ENCODE measurements around the gene ZNF263. TPM values are rescaled to one million over a fixed set of nuclear protein-coding genes. Genes with fewer than 3 reads are reported as not detected.

The ZNF263 gene
- total and polyA plus RNA-seq, 9 of the 15 experiments (the other 6 are each of a cell fraction or from before 2014, with no cell fraction given), result 4.6 to 48.3 (median 31.8) TPM

DNA sequence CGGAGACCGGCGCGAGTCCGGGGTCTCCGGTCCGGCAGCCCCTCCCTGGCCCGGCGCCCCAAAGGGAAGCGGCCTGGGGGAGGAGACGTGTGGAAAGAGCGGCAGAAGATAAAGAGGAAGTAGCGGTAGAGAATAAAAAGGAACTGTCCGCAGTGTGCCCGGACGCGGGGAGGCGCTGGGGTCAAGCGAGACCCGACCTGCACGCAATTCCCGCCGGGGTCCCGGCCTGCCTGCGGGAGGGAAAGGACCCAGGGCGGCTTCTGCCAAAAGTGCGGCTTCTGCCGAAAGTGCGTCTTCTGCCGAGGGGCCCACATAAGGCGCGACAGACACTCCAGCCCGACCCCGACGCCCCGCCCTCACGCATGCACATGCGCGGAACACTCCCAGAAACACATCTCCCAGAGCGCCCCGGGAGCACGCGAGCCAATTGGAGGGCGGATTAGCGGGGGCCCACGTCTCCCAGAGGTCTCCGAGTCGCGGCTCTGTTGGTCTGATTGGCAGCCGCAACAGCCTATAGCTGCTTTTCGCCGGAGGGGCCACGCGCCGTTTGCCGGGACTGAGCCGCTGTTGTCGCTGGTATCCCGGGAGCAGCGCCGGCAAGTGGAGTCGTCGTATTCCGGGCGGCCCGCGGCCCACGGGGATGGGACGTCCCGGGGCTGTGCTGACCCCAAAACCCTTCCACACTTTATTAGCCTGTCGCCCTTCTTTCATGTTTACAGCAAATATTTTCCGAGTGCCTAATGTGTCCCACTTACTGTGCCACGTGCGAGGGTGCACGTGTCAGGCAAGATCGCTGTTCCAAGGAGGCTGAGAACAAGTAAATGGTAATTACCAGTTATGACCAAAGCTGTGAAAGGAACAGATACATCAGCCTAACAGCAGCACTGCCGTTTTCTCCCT lies 18.9 kb upstream of the ZNF263 start (continued):
- TF ChIP-seq MED1 (CRISPR knock-in tag; IDR thresholded peaks at IDR 0.05; ENCODE audit: borderline replicate concordance) (no peak), CBX3 (IDR thresholded peaks at IDR 0.05; ENCODE audit: borderline replicate concordance in 1 of 2, low read length in 2 of 2) (peak in 1 of 2 experiments; percentile 90; a peak in 2 of 3 replicates), HEY1 (CRISPR knock-in tag; IDR thresholded peaks at IDR 0.05; ENCODE audit: borderline replicate concordance) (no peak), ZNF780A (CRISPR knock-in tag; IDR thresholded peaks at IDR 0.05) (no peak), MTF1 (CRISPR knock-in tag; IDR thresholded peaks at IDR 0.05; ENCODE audit: borderline replicate concordance) (no peak), DACH1 (IDR thresholded peaks at IDR 0.05; ENCODE audit: partially characterized antibody) (no peak), PATZ1 (CRISPR knock-in tag; IDR thresholded peaks at IDR 0.05; ENCODE audit: borderline replicate concordance) (no peak), JUNB (CRISPR knock-in tag; conservative IDR thresholded peaks at IDR 0.05) (no peak), FIP1L1 (IDR thresholded peaks at IDR 0.05; ENCODE audit: low read depth, low read length, poor library complexity, severe bottlenecking) (peak; percentile 81), GTF3C2 (IDR thresholded peaks at IDR 0.05; ENCODE audit: borderline replicate concordance, extremely low read depth, insufficient read length) (no peak), ZNF41 (CRISPR knock-in tag; conservative IDR thresholded peaks at IDR 0.05) (no peak), SAFB2 (IDR thresholded peaks at IDR 0.05; ENCODE audit: borderline replicate concordance, low read depth, low read length, severe bottlenecking) (no peak), YBX1 (IDR thresholded peaks at IDR 0.05) (no peak), CHD1 (IDR thresholded peaks at IDR 0.05; ENCODE audit: low read length) (peak; percentile 60), ZNF431 (CRISPR knock-in tag; IDR thresholded peaks at IDR 0.05) (peak; percentile 88), ZKSCAN1 (IDR thresholded peaks at IDR 0.05; ENCODE audit: low read depth, low read length) (no peak)
- TF ChIP-seq, protein P1, sequence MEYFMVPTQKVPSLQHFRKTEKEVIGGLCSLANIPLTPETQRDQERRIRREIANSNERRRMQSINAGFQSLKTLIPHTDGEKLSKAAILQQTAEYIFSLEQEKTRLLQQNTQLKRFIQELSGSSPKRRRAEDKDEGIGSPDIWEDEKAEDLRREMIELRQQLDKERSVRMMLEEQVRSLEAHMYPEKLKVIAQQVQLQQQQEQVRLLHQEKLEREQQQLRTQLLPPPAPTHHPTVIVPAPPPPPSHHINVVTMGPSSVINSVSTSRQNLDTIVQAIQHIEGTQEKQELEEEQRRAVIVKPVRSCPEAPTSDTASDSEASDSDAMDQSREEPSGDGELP (CRISPR knock-in tag; IDR thresholded peaks at IDR 0.05; ENCODE audit: borderline replicate concordance), result peak; percentile 69; the same call in 1 of the 2 replicates
- TF ChIP-seq, protein P2, sequence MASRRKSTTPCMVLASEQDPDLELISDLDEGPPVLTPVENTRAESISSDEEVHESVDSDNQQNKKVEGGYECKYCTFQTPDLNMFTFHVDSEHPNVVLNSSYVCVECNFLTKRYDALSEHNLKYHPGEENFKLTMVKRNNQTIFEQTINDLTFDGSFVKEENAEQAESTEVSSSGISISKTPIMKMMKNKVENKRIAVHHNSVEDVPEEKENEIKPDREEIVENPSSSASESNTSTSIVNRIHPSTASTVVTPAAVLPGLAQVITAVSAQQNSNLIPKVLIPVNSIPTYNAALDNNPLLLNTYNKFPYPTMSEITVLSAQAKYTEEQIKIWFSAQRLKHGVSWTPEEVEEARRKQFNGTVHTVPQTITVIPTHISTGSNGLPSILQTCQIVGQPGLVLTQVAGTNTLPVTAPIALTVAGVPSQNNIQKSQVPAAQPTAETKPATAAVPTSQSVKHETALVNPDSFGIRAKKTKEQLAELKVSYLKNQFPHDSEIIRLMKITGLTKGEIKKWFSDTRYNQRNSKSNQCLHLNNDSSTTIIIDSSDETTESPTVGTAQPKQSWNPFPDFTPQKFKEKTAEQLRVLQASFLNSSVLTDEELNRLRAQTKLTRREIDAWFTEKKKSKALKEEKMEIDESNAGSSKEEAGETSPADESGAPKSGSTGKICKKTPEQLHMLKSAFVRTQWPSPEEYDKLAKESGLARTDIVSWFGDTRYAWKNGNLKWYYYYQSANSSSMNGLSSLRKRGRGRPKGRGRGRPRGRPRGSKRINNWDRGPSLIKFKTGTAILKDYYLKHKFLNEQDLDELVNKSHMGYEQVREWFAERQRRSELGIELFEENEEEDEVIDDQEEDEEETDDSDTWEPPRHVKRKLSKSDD (conservative IDR thresholded peaks at IDR 0.05; ENCODE audit: low read length), result no peak
